ENCODE data around the gene PTGER3.

The PTGER3 gene

GRCh38 chr1:71047635-71048607, at the start of gene PTGER3:
TSS of gene PTGER3 (minus strand) at chr1:71047816. CDS start at chr1:71047577, 239 bp downstream.
- Histone ChIP-seq H3K36me3 (ENCODE audit: control insufficient read depth in 1 of 2, insufficient read depth in 2 of 2, low read length in 2 of 2) (no peaks in the 10 kb centered on the region), H3K9me3 (ENCODE audit: control insufficient read depth in 1 of 2, low read length in 2 of 2) (no peaks in the 10 kb centered on the region), H3K27me3 (ENCODE audit: low read depth, low read length) (peaks cover 22% of the 10 kb centered on the region), H3K4me3 (ENCODE audit: low read depth in 1 of 2, low read length in 2 of 2) (peak within 1 kb of the TSS; percentile 52 to 91), H3K27ac (ENCODE audit: low read length) (no peak within 1 kb of the TSS), H3K4me1 (ENCODE audit: control insufficient read depth in 1 of 2, insufficient read depth in 2 of 2, low read length in 2 of 2) (peaks cover 0 to 13% of the 10 kb centered on the region in 2 donors)

GRCh38 chr1:71094913-71095312, 47.3 kb upstream of the PTGER3 start:
- H3K27me3 ChIP-seq (ENCODE audit: low read depth, low read length): no peaks in the 10 kb centered on the region
- no peaks in the 10 kb centered on the region for H3K36me3 ChIP-seq (ENCODE audit: control insufficient read depth in 1 of 2, insufficient read depth in 2 of 2, low read length in 2 of 2)
- H3K4me3 ChIP-seq (ENCODE audit: low read depth in 1 of 2, low read length in 2 of 2): no peak overlapping the region
- H3K27ac ChIP-seq (ENCODE audit: low read length): no peak overlapping the region
- no peaks in the 10 kb centered on the region for H3K4me1 ChIP-seq (ENCODE audit: control insufficient read depth in 1 of 2, insufficient read depth in 2 of 2, low read length in 2 of 2)
- no peaks in the 10 kb centered on the region for H3K9me3 ChIP-seq (ENCODE audit: control insufficient read depth in 1 of 2, low read length in 2 of 2)

- H3K4me3 ChIP-seq (ENCODE audit: low read depth in 1 of 2, low read length in 2 of 2): no peak overlapping the region
- H3K27ac ChIP-seq (ENCODE audit: low read length): no peak overlapping the region
- H3K36me3 ChIP-seq (ENCODE audit: control insufficient read depth in 1 of 2, insufficient read depth in 2 of 2, low read length in 2 of 2): no peaks in the 10 kb centered on the region
- H3K4me1 ChIP-seq (ENCODE audit: control insufficient read depth in 1 of 2, insufficient read depth in 2 of 2, low read length in 2 of 2): no peaks in the 10 kb centered on the region
- no peaks in the 10 kb centered on the region for H3K27me3 ChIP-seq (ENCODE audit: low read depth, low read length)
- H3K9me3 ChIP-seq (ENCODE audit: control insufficient read depth in 1 of 2, low read length in 2 of 2): no peaks in the 10 kb centered on the region
Measured at GRCh38 chr1:71093938-71094337, 46.3 kb upstream of the PTGER3 start.

GRCh38 chr1:71089536-71090270, 42.1 kb upstream of the PTGER3 start:
- peak overlapping the region; percentile 14 for H3K27ac ChIP-seq (ENCODE audit: low read length)
- no peaks in the 10 kb centered on the region for H3K9me3 ChIP-seq (ENCODE audit: control insufficient read depth in 1 of 2, low read length in 2 of 2)
- no peak overlapping the region for H3K4me3 ChIP-seq (ENCODE audit: low read depth in 1 of 2, low read length in 2 of 2)
- no peaks in the 10 kb centered on the region for H3K36me3 ChIP-seq (ENCODE audit: control insufficient read depth in 1 of 2, insufficient read depth in 2 of 2, low read length in 2 of 2)
- H3K27me3 ChIP-seq (ENCODE audit: low read depth, low read length): no peaks in the 10 kb centered on the region
- no peaks in the 10 kb centered on the region for H3K4me1 ChIP-seq (ENCODE audit: control insufficient read depth in 1 of 2, insufficient read depth in 2 of 2, low read length in 2 of 2)

GRCh38 chr1:71088645-71089287, 41.1 kb upstream of the PTGER3 start:
- Histone ChIP-seq H3K36me3 (ENCODE audit: control insufficient read depth in 1 of 2, insufficient read depth in 2 of 2, low read length in 2 of 2) (no peaks in the 10 kb centered on the region), H3K4me1 (ENCODE audit: control insufficient read depth in 1 of 2, insufficient read depth in 2 of 2, low read length in 2 of 2) (no peaks in the 10 kb centered on the region), H3K27ac (ENCODE audit: low read length) (no peak overlapping the region), H3K4me3 (ENCODE audit: low read depth in 1 of 2, low read length in 2 of 2) (no peak overlapping the region), H3K9me3 (ENCODE audit: control insufficient read depth in 1 of 2, low read length in 2 of 2) (no peaks in the 10 kb centered on the region), H3K27me3 (ENCODE audit: low read depth, low read length) (peaks cover 2% of the 10 kb centered on the region)

- no peaks in the 10 kb centered on the region for H3K36me3 ChIP-seq (ENCODE audit: control insufficient read depth in 1 of 2, insufficient read depth in 2 of 2, low read length in 2 of 2)
- no peaks in the 10 kb centered on the region for H3K4me1 ChIP-seq (ENCODE audit: control insufficient read depth in 1 of 2, insufficient read depth in 2 of 2, low read length in 2 of 2)
- H3K27ac ChIP-seq (ENCODE audit: low read length): no peak overlapping the region
- peaks cover 6% of the 10 kb centered on the region for H3K27me3 ChIP-seq (ENCODE audit: low read depth, low read length)
- H3K4me3 ChIP-seq (ENCODE audit: low read depth in 1 of 2, low read length in 2 of 2): no peak overlapping the region
- H3K9me3 ChIP-seq (ENCODE audit: control insufficient read depth in 1 of 2, low read length in 2 of 2): no peaks in the 10 kb centered on the region
Measured at GRCh38 chr1:71087713-71088112, 40.1 kb upstream of the PTGER3 start.

GRCh38 chr1:71087060-71087459, 39.4 kb upstream of the PTGER3 start:
- Histone ChIP-seq H3K9me3 (ENCODE audit: control insufficient read depth in 1 of 2, low read length in 2 of 2) (no peaks in the 10 kb centered on the region), H3K27ac (ENCODE audit: low read length) (no peak overlapping the region), H3K36me3 (ENCODE audit: control insufficient read depth in 1 of 2, insufficient read depth in 2 of 2, low read length in 2 of 2) (no peaks in the 10 kb centered on the region), H3K27me3 (ENCODE audit: low read depth, low read length) (peaks cover 6% of the 10 kb centered on the region), H3K4me1 (ENCODE audit: control insufficient read depth in 1 of 2, insufficient read depth in 2 of 2, low read length in 2 of 2) (no peaks in the 10 kb centered on the region), H3K4me3 (ENCODE audit: low read depth in 1 of 2, low read length in 2 of 2) (no peak overlapping the region)

GRCh38 chr1:71086331-71086730, 38.7 kb upstream of the PTGER3 start:
- H3K27ac ChIP-seq (ENCODE audit: low read length): no peak overlapping the region
- H3K4me1 ChIP-seq (ENCODE audit: control insufficient read depth in 1 of 2, insufficient read depth in 2 of 2, low read length in 2 of 2): peaks cover 0 to 7% of the 10 kb centered on the region in 2 donors
- no peaks in the 10 kb centered on the region for H3K9me3 ChIP-seq (ENCODE audit: control insufficient read depth in 1 of 2, low read length in 2 of 2)

GRCh38 chr1:71083271-71083670, 35.7 kb upstream of the PTGER3 start:
- Histone ChIP-seq H3K4me3 (ENCODE audit: low read depth in 1 of 2, low read length in 2 of 2) (no peak overlapping the region), H3K27ac (ENCODE audit: low read length) (no peak overlapping the region), H3K4me1 (ENCODE audit: control insufficient read depth in 1 of 2, insufficient read depth in 2 of 2, low read length in 2 of 2) (peaks cover 5 to 23% of the 10 kb centered on the region in 2 donors), H3K36me3 (ENCODE audit: control insufficient read depth in 1 of 2, insufficient read depth in 2 of 2, low read length in 2 of 2) (peaks cover 2 to 3% of the 10 kb centered on the region in 2 donors), H3K9me3 (ENCODE audit: control insufficient read depth in 1 of 2, low read length in 2 of 2) (no peaks in the 10 kb centered on the region), H3K27me3 (ENCODE audit: low read depth, low read length) (peaks cover 6% of the 10 kb centered on the region)

More at GRCh38 chr1:71086331-71086730, 38.7 kb upstream of the PTGER3 start:
- H3K36me3 ChIP-seq (ENCODE audit: control insufficient read depth in 1 of 2, insufficient read depth in 2 of 2, low read length in 2 of 2): no peaks in the 10 kb centered on the region
- H3K27me3 ChIP-seq (ENCODE audit: low read depth, low read length): peaks cover 6% of the 10 kb centered on the region
- H3K4me3 ChIP-seq (ENCODE audit: low read depth in 1 of 2, low read length in 2 of 2): no peak overlapping the region

GRCh38 chr1:71081697-71082080, 34.1 kb upstream of the PTGER3 start:
- peak overlapping the region; percentile 97 to 100 for H3K4me3 ChIP-seq (ENCODE audit: low read depth in 1 of 2, low read length in 2 of 2)
- H3K27ac ChIP-seq (ENCODE audit: low read length): peak overlapping the region; percentile 97
- H3K9me3 ChIP-seq (ENCODE audit: control insufficient read depth in 1 of 2, low read length in 2 of 2): no peaks in the 10 kb centered on the region
- peaks cover 6 to 12% of the 10 kb centered on the region in 2 donors for H3K36me3 ChIP-seq (ENCODE audit: control insufficient read depth in 1 of 2, insufficient read depth in 2 of 2, low read length in 2 of 2)
- peaks cover 5 to 23% of the 10 kb centered on the region in 2 donors for H3K4me1 ChIP-seq (ENCODE audit: control insufficient read depth in 1 of 2, insufficient read depth in 2 of 2, low read length in 2 of 2)
- H3K27me3 ChIP-seq (ENCODE audit: low read depth, low read length): peaks cover 6% of the 10 kb centered on the region

All from muscle layer of duodenum (tissue), 2 donors.